ENCODE data around the gene HEXD.
"Not testable (repeated sequence)": the region's sequence is repeated elsewhere in the genome, so short reads cannot be mapped to it uniquely, and the experiment has no call there.

Gene HEXD

DNA sequence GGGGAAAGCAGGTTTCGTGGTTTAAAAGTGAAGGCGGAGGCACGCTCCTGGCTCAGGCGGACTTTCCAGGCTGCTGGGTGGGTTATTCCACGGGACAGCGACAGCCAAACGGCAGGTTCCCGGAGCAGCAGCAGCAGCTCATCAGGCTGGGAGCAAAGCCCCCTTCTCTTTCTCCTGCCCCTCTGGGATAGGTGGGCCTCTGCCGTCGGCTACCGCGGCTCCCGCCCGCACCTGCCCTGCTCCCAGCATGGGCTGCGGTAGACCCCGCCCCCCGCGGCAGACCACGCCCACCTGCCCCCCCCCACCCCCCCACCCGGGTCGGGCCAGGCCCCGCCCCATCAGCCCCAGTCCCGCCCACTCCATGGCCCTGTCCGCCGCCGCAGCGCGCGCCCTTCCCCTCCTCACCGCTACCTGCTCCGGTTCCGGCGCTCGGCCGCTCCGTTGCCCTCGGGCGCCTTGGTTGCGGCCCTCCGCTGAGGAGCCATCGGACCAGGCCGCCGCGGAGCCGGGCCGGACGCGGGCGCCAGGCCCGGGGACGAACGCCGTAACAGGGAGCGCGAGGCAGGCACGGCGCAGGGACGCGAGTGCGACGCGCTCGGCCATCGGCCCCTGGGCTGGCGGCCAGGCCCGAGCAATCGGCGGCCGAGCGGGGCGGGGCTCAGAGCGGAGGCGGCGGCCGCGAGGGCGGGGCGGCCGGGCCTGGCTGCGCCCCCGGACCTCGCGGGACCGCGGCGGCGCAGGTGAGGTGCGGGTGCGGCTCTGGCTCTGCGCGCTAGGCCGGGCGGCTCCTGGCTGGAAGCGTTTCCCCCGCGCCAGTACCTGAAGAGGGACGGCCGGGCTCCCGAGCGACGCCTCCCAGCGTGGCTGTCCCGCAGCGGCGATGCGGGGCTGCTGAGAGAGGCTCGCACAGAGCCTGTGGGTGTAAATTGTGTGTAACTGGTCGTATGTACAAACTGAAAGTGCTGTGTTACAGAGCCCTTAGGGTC, at the start of gene HEXD, which contains the start of gene OGFOD3:
Gene HEXD, plus strand, starts transcription at position 347 of the 986 bp plus-strand sequence. CDS start 1,453 bp downstream, outside the sequence.
Gene OGFOD3, minus strand, starts transcription at position 586 of the 986 bp plus-strand sequence. Its CDS starts 101 bp downstream, at position 485.
- peak; percentile 96 for DNase-seq

DNA sequence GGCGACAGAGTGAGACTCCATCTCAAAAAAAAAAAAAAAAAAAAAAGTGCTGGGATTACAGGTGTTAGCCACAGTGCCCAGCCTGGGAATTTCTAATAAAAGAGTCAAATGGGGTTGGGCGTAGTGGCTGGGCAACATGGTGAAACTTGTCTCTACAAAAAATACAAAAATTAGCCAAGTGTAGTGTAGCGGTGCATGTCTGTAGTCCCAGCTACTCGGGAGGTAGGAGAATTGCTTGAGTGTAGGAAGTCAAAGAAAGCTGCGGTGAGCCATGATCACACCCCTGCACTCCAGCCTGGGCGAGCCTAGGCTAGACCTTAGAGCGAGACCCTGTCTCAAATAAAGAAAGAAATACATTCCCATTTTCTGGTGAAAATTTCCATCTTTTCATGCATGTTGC, 48.9 kb upstream of the HEXD start:
- no peak for DNase-seq

- DNase-seq, result no peak
Observed at GRCh38 chr17:82370471-82371332, 47.4 kb upstream of the HEXD start.

DNA sequence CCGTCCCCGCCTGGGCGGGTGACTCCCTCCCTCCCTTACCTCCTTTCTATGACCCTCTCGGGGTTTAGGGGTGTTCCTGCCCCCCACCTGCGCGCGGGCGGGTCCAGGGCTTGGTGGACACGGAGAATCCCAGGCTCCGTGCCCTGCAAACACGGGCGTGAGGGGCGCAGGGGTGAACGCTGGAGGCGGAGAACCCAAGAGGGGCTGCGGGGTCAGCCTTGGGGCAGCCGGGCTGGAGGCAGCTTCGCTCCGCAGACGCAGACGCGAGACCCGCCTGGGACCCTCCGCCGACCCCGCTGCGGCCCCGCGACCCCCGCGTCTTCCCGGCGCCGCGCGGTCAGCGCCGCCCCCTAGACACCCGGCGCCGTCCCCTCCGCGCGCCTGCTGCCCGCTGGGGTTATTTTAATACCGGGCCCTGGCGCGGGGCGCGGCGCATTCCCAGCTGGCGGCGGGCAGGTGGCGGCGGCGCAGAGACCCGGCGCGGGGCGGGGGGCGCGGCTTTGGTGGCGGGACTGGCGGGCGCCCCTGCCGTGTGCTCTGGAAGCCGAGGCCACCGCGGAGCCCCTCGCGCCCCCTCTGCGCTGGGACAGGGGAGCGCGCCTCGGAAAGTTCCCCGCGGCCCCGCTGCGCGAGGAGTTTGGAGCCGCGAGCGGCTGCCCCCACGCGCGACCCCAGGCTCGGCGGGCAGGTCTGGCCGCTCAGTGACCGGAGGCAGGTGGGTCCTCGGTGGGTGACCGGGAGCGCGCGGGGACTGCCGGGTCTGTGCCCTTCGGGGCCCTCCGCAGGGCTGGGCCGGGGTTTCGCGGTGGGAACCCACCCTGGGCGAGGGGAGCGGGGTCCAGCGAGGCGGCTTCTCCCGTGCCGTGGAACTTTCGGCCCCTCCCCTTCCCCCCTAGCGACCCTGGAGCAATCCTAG, 46.6 kb upstream of the HEXD start, which contains the start of gene UTS2R:
Gene UTS2R, plus strand, starts transcription at position 433 of the 916 bp plus-strand sequence. CDS start 2,560 bp downstream, outside the sequence.
- DNase-seq, result no peak

GRCh38 chr17:82372249-82373071, 45.7 kb upstream of the HEXD start:
- DNase-seq, result no peak

- not testable (repeated sequence) for DNase-seq
Observed at GRCh38 chr17:82373072-82373452, 45.1 kb upstream of the HEXD start.

DNA sequence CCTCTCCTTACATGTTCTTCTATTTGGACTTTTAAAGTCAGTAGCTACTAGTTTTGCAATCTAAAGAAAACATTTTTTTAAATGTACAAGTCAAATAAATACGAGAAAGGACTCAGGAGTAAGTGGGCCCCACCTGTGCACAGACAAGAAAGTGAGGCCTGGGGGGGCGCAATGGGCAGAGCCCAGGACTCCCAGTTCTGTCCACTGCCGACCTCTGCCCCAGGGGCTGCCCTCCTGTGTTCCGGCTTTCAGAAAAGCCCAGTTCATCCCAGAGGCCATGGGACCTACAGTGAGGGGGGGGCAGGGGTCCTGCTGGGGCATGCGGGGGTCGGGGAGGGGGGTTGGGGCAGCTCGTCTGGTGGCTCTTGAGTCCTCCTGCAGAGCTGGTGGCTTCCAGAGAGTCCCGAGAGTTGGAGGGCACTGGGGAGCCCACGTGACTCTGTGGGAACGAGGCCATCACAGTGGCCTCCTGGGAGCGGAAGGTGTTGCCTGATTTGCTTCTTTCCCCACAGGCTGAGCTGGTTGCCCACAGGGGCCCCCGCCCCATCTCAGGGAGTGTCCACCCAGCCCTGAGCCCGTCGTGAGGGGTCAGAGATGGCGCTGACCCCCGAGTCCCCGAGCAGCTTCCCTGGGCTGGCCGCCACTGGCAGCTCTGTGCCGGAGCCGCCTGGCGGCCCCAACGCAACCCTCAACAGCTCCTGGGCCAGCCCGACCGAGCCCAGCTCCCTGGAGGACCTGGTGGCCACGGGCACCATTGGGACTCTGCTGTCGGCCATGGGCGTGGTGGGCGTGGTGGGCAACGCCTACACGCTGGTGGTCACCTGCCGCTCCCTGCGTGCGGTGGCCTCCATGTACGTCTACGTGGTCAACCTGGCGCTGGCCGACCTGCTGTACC, 44.2 kb upstream of the HEXD start:
- DNase-seq, result no peak

DNA sequence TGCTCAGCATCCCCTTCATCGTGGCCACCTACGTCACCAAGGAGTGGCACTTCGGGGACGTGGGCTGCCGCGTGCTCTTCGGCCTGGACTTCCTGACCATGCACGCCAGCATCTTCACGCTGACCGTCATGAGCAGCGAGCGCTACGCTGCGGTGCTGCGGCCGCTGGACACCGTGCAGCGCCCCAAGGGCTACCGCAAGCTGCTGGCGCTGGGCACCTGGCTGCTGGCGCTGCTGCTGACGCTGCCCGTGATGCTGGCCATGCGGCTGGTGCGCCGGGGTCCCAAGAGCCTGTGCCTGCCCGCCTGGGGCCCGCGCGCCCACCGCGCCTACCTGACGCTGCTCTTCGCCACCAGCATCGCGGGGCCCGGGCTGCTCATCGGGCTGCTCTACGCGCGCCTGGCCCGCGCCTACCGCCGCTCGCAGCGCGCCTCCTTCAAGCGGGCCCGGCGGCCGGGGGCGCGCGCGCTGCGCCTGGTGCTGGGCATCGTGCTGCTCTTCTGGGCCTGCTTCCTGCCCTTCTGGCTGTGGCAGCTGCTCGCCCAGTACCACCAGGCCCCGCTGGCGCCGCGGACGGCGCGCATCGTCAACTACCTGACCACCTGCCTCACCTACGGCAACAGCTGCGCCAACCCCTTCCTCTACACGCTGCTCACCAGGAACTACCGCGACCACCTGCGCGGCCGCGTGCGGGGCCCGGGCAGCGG, 43.4 kb upstream of the HEXD start:
- no peak for DNase-seq

DNA sequence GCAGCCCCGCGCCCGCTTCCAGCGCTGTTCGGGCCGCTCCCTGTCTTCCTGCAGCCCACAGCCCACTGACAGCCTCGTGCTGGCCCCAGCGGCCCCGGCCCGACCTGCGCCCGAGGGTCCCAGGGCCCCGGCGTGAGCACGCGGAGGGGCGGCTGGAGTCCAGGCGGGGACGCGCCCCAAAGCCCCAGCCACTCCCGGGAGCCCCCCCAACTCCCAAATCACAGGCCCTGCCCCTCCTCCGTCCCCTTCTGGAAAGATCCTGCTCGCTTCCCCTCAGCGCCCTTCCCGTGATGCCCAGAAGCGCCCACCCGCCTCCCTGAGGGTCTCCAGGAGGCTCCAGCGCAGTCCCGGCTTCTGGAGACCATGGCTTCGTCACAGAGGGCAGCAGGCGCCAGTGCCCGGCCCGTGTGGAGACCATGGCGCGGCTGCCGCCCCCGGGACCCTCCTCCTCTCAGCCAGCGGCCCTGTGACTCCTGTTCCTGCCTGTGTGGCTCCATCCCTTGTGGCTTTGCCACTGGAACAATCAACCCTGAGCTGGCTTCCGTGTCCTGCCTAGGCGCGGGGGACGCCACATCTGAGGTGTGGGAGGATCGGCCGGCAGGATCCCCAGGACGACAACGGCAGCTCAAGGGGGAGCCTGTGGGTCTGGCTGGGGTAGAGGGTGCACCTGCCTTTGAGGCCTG, 42.6 kb upstream of the HEXD start:
- no peak for DNase-seq

GRCh38 chr17:82376042-82376730, 42.0 kb upstream of the HEXD start:
- no peak for DNase-seq

DNA sequence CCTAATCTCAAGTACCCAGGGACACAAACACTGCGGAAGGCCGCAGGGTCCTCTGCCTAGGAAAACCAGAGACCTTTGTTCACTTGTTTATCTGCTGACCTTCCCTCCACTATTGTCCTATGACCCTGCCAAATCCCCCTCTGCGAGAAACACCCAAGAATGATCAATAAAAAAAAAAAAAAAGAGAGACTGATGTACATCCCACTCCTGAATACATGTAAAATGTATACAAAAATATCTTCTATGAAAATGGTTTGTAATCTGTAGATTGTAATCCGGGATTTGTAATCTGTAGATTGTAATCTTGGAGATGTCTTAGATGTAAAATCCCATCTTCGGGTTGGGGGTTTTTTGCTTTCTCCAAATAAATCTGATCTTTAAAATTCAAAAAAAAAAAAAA, 40.9 kb upstream of the HEXD start:
- not testable (repeated sequence) for DNase-seq

GRCh38 chr17:82377924-82378740, 40.0 kb upstream of the HEXD start:
- DNase-seq, result no peak

DNA sequence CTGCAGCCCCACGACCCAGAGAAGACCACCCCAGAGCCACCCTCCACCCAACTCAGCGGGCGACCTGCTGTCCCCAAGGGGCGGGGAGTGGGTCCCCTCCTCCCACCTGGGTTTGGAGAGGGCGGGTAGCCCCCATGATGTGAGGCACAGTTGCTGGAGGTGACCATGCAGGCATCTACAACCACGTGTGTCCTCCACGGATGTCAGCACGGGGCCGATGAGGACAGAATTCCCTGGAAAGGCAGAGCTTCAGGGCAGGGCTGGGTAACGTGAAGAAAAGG, 39.5 kb upstream of the HEXD start:
- no peak for DNase-seq

DNA sequence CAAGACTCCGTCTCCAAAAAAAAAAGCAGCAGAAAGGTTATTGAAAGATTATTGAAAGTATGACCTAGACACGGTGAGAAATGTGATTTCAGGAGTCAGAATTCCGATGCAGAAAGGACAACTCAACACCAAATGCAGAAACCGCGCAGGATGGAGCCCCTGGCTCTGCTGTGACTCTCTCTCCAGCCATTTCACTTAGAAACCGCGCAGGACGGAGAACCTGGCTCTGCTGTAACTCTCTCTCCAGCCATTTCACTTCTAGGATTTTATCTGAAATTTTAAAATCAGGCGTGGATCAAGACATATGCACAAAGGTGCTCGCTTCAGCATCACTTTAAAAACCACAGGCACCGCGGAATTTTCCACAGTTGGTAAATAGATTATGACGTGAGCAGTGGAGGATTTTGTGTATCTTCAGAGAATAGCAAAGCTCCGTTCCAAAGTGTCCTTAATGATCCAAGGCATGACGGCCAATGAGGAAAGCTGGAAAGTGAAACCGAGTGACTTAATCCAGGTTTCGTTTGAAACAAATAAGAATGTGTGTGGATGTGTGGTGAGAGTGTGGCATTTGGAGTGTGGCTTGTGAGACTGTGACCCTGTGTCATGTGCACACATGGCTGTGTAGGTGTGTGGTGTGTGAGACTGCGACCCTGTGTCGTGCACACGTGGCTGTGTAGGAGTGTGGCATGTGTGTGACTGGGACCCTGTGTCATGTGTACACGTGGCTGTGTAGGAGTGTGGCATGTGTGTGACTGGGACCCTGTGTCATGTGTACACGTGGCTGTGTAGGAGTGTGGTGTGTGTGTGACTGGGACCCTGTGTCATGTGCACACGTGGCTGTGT, 37.1 kb upstream of the HEXD start:
- DNase-seq, result no peak

DNA sequence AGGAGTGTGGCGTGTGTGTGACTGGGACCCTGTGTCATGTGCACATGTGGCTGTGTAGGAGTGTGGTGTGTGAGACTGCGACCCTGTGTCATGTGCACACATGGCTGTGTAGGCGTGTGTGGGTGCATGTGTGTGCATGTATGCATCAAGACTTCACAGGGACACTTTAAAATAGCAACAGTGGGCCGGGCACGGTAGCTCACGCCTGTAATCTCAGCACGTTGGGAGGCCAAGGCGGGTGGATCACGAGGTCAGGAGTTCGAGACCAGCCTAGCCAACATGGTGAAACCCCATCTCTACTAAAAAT, 36.5 kb upstream of the HEXD start:
- not testable (repeated sequence) for DNase-seq

DNA sequence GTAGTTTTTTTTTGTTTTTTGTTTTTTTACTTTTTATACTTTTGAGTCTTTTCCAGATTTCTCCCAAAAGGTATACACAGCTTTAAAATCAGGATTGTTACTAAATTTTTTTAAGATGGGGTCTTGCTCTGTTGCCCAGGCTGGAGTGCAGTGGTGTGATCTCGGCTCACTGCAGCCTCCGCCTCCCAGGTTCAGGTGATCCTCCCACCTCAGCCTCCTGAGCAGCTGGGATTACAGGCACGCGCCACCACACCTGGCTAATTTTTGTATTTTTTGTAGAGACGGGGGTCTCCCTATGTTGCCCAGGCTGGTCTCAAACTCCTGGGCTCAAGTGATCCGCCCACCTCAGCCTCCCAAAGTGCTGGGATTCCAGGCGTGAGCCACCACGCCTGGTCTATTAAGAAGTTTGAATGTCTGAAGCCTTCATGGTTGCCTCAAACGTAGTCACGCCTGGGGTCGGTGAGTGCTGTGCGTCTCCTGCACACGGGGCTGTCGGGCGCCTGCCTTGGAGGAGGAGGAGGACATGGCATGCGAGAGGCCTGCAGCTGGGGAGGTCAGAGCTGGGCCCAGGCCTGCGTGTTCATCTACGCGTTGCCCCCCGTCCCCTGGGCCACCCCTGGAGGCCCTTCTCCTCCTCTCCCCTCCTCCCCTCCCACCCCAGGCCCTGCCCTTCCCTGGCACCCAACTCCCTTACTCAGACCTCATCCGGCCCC, 35.8 kb upstream of the HEXD start:
- DNase-seq, result not testable (repeated sequence)
